GM21447 (cell line): ENCODE results near the gene ALOX12.
"Not testable (repeated sequence)": the region's sequence is repeated elsewhere in the genome, so short reads cannot be mapped to it uniquely, and the experiment has no call there.

Experiments
- ATAC-seq: cut with Tn5 transposase; IDR thresholded peaks from one replicate; pipeline ENCODE4 v1.9.1; 2021; ENCODE audit not compliant: unreplicated experiment

ALOX12 gene

GRCh38 chr17:6995500-6996255 lies at the start of gene ALOX12:
ALOX12 (plus strand) TSS chr17:6996049; CDS start chr17:6996118, 69 bp downstream.
- ATAC-seq: no peak

DNA sequence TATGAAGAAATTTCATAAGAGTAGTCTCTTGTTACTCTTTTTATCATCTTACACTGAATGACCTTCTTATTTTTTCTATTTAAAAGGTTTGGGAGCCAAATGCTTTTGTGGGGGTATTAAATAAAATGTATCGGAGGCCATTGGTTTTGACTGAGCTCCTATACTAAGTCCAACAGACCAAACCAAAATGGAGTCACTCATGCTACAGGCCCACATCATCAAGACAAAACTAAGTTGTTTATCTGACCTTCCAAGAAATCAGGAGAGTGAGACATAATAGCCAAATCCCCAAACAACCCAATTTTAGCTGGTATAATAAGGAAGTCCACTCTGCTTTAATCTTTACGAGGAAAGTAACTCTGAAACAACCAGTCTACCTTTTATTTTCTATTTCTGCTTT lies 48.1 kb upstream of the ALOX12 start:
- no peak for ATAC-seq

DNA sequence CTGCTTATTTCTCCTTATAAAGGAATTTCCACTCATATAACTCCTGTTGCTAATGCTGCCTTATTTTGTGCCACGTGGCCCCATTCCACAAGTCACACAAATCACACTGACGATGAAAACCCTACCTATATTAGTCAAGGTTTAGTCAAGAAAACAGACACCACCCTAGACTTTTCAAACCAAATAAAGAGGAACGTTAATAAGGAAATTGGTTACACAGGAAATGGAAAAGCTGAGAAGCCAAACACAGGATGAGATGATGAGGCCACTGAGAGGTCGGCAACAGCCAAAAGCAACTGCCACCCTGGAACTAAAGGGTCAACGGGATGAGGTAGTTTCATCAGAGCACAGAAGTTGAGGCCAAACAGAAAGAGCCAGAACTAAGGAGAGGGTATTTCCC lies 47.3 kb upstream of the ALOX12 start:
- no peak for ATAC-seq

DNA sequence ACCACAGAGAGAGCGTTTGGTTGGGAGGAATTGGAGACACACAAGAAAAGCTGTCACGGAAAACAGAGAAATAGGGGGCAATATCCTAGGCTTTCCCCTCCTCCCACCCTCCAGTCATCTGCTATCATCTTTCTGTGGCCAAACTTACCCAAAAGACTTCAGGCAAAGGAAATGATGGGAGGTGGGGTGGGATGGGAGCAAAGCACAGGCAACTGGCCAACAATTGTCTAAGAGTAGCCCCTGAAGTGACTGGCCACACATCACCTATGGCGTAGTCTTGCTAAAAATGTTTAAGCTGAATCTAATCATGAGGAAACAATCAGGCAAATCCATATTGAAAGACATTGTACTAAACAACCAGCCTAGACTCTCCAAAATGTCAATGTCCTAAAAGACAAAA lies 46.9 kb upstream of the ALOX12 start:
- ATAC-seq: no peak

GRCh38 chr17:6950938-6951337 lies 44.9 kb upstream of the ALOX12 start:
- ATAC-seq: not testable (repeated sequence)

DNA sequence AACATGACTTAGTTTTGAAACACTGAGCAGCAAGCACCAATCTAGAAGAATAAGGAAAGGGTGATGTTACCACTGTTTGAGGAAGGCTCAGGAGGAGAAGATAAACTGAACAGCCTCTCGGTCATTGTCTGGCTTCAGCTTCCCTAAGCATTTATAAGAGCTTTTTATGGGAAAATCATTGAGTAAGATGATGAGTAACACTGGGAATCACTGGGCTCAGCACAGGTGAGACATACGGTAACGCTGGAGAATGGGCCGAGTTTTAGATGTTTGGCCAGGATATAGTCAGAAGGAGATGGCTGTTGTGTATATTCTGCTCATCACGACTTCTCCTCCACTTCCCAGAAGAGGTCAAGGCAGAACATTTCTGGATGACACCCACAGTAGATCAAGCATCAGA lies 42.2 kb upstream of the ALOX12 start:
- ATAC-seq: no peak

GRCh38 chr17:6959700-6960099 lies 36.1 kb upstream of the ALOX12 start:
- no peak for ATAC-seq

DNA sequence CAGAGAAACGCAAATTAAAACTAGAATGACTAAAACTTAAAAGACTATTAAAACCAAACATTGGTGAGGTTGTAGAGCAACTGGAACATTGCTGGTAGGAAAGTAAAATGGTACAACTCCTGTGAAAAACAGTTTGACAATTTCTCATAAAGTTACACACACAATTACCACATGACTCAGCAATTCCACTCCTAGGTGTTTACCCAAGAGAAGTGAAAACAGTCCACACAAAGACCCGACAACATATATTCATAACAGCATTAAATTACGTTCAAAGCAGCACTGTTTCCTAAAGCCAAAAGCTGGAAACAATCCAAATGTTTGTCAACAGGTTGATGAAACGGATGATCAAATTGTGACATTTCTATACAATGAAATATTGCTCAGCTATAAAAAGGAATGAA lies 26.5 kb upstream of the ALOX12 start:
- no peak for ATAC-seq

GRCh38 chr17:6970992-6971391 lies 24.9 kb upstream of the ALOX12 start:
- ATAC-seq: no peak

DNA sequence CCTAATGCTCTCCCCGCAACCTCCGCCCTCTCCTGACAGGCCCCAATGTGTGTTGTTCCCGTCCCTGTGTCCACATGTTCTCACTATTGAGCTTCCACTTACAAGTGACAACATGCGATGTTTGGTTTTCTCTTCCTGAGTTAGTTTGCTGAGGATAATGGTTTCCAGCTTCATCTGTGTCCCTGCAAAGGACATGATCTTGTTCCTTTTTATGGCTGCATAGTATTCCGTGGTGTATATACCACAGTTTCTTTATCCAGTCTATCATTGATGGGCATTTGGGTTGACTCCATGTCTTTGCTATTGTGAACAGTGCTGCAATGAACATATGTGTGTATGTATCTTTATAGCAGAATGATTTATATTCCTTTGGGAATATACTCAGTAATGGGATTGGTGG lies 16.4 kb upstream of the ALOX12 start:
- not testable (repeated sequence) for ATAC-seq

- no peak for ATAC-seq
These were observed 14.4 kb upstream of the ALOX12 start for GRCh38 chr17:6981426-6981825.

- no peak for ATAC-seq
These were observed 10.6 kb upstream of the ALOX12 start for GRCh38 chr17:6985266-6985665.

- ATAC-seq: no peak
These were observed 9.2 kb upstream of the ALOX12 start for GRCh38 chr17:6986676-6987075.

GRCh38 chr17:6989779-6990178 lies 6.1 kb upstream of the ALOX12 start:
- no peak for ATAC-seq

- not testable (repeated sequence) for ATAC-seq
These were observed 2.2 kb upstream of the ALOX12 start for GRCh38 chr17:6993613-6994056.

GRCh38 chr17:6994118-6994598 lies 1.7 kb upstream of the ALOX12 start:
- no peak for ATAC-seq

DNA sequence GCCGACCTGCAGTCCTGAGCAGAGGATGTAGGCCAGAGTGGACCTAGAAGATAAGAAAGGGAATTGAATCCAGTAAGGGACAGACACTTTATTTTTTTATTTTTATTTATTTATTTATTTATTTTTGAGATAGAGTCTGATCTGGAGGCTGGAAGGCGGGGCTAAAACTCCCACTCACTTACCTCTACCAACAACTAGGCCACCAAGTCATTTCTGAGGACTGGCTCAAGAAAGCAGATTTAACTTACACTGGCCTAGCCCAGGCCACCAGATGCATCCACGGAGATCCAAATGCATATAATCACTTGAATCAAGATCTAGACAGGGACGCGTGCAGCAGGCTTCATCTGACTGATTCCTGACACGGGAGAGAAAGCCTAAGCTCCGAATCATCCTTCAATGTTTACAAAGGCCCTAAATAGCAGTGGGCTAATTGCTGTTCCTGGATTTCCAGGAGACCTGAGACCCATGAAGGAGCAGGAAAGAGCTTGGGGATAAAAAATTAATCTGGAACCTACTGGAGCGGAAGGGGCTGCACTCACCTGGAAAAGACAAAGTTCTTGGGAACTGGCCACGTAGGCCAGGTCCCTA lies 1.1 kb upstream of the ALOX12 start:
- ATAC-seq: no peak

DNA sequence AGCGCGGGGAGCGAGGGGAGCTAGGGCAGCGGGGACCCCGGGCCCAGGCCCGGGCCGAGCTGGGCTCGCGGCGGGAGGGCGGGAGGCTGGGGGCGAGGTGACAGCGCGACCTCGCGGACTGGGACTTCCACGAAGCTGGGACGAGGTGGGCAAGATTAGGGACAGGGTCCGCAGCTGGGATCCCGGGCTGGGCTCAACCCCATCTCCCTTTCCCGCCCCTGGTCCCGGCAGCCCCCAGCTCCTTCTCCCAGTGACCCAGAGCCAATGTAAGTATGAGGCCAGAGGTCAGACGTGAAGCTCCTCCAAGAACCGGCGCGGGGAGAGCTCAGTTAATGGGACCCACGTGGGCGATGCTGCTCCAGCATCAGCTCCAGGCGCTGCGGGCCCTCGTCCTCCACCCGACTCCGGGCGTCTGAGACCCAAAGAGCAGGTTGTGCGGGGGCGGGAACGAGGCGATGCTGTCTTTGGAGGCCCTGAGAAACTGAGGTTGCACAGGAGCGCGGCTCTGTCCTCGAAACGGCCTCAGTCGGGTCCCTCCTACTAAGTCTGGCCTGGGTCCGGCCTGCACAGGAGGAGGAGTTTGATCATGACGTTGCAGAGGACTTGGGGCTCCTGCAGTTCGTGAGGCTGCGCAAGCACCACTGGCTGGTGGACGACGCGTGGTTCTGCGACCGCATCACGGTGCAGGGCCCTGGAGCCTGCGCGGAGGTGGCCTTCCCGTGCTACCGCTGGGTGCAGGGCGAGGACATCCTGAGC lies 585 bp downstream of the ALOX12 start:
- ATAC-seq: no peak

DNA sequence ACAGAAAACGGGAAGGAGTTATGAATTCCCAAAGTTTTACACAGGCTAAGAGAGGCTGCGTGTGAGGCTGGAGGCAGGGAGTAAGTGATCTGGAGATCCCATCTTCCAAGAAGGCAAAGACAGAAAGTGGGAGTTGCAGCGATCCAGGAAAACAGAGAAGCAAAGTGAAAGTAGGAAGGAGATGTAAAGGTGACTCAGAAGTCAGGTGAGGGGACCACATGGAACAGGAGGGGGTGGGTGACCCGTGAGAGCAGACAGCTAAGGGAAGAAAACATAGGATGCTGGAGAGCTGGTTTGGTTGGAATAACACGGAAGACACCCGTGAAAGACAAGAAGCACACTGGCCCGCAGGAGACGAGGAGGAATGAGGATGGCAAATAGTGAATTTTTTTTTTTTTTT lies 1.3 kb downstream of the ALOX12 start:
- ATAC-seq: no peak

DNA sequence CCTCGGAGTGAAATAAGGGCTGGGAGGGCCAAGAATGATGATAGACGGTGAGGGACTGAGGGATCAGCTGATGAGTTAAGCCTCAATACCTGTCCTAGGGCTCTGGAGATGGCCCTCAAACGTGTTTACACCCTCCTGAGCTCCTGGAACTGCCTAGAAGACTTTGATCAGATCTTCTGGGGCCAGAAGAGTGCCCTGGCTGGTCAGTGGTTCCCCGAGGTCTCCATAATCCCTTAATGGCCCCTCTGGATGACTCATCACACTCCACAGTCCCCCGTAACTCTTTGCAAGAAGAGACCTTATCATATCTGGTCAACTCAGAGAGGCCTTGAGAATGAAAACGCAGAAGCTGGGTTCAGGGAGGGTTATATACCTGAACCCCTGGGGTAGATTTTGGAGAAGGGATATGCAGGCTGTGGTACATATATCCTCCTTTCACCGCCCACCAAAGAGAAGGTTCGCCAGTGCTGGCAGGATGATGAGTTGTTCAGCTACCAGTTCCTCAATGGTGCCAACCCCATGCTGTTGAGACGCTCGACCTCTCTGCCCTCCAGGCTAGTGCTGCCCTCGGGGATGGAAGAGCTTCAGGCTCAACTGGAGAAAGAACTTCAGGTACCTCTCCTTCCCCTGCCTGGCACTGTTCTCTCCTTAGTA lies 3.1 kb downstream of the ALOX12 start:
- ATAC-seq: no peak

DNA sequence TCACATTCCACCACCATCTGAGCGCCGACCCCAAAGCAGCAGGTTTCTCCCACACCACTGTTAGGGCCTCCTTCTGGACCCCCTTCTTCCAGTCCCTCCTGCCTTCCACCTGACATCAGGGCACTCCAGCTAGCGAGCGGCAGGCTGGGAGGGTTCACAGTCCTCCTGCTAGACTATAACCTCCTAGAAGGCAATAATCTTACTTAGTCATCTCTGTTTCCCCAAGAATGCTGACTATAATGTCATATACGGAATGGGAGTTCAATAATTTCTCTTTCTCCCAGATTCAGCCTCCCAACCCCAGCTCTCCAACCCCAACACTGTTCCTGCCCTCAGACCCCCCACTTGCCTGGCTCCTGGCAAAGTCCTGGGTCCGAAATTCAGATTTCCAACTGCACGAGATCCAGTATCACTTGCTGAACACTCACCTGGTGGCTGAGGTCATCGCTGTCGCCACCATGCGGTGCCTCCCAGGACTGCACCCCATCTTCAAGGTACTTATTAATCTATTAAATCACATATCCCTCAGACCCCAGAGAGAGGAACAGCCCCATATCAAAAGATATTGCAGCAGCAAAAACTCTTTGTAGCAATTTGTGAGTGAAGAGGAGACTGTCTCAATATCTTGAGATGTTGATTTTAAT lies 5.6 kb downstream of the ALOX12 start:
- no peak for ATAC-seq
